Aorta (tissue), 5 donors: Measurements from ENCODE around the gene MYO7A. TPM values are rescaled to one million over a fixed set of nuclear protein-coding genes. Genes with fewer than 3 reads are reported as not detected.
A peak's percentile ranks its signal among the peaks of the same experiment; 100 is the strongest.

Experiments used
- ATAC-seq: fragments of 200-7000 bp; cut with Tn5 transposase; one replicate; pipeline ENCODE4 v1.9.1; 2022; ENCODE audit warnings: moderate library complexity; ENCODE audit not compliant: low FRiP score
- DNase-seq, 2 donors: peaks; one replicate each; pipeline ENCODE4 v3.0.0-alpha.2; 2020
- H3K27ac ChIP-seq, 2 donors: one replicate each; pipeline ENCODE4 v1.5.1; 2013; ENCODE audit warnings: low read length in 2 of 2, mild to moderate bottlenecking in 2 of 2, moderate library complexity in 2 of 2, control low read depth in 1 of 2, inconsistent platforms in 1 of 2, low read depth in 1 of 2
- H3K27me3 ChIP-seq, 2 donors: one replicate each; pipeline ENCODE4 v1.6.1; 2013; ENCODE audit warnings: control low read depth in 1 of 2, low read length in 1 of 2, mild to moderate bottlenecking in 1 of 2, moderate library complexity in 1 of 2; ENCODE audit not compliant: insufficient read depth in 2 of 2, control insufficient read depth in 1 of 2
- H3K36me3 ChIP-seq, 2 donors: one replicate each; pipeline ENCODE4 v1.6.1; 2013; ENCODE audit warnings: control low read depth in 1 of 2, low read length in 1 of 2, mild to moderate bottlenecking in 1 of 2; ENCODE audit not compliant: insufficient read depth in 2 of 2, control insufficient read depth in 1 of 2
- H3K4me1 ChIP-seq, 2 donors: one replicate each; pipeline ENCODE4 v1.6.1; 2013; ENCODE audit warnings: low read length in 2 of 2, control low read depth in 1 of 2, mild to moderate bottlenecking in 1 of 2, moderate library complexity in 1 of 2; ENCODE audit not compliant: insufficient read depth in 2 of 2, control insufficient read depth in 1 of 2
- H3K4me3 ChIP-seq, 2 donors: one replicate each; pipeline ENCODE4 v1.5.1; 2013; ENCODE audit warnings: low read length in 2 of 2, control low read depth in 1 of 2, mild to moderate bottlenecking in 1 of 2
- H3K9me3 ChIP-seq: one replicate; pipeline ENCODE4 v1.6.1; 2013; ENCODE audit warnings: mild to moderate bottlenecking, low read length; ENCODE audit not compliant: control insufficient read depth
- WGBS, 2 donors: extraction: QIAGEN DNeasy Blood & Tissue Kit; methylation state at CpG; one replicate each; pipeline ENCODE4 v1.1.7; 2013; 5-methylcytosine and 5-hydroxymethylcytosine counted together
- intact Hi-C, 2 donors: fragments of 100-400 bp; cut with DNase I; formaldehyde crosslinking; loops; one replicate each; pipeline versions ENCODE4 v1.14.2 to v1.15.0; 2022
- polyA plus RNA-seq, 2 donors: library from polyadenylated mRNA; stranded (reverse); fragments of 200-250 nt; gene quantifications; one replicate each; pipeline ENCODE4 v1.2.3, GENCODE V29; 2013
- total RNA-seq, 2 donors: library from RNA; stranded (reverse); fragmentation: NEBNext Ultra II Directional; extraction: Animal tissue kit (Norgen Biotek cat#: 25700); gene quantifications; one replicate each; pipeline ENCODE4 v1.2.1, GENCODE V29; 2021
- donor health status: healthy with polysubstance abuse.
- donor health status: Bipolar disorder and iron deficiency.
- donor health status: DM: no; HTN: no; CAD: no.
- donor health status: DM: no; HTN: no; CAD: no.
- donor health status: DM: yes; HTN: yes; CAD: no.

Gene MYO7A
- total and polyA plus RNA-seq, 4 donors: 1.9 to 27.9 (median 6.9) TPM

- no peak overlapping the region for H3K4me3 ChIP-seq
- DNase-seq (no peak), ATAC-seq (no peak)
- H3K4me1 ChIP-seq: no peaks in the 10 kb centered on the region
- no peaks in the 10 kb centered on the region for H3K9me3 ChIP-seq
- H3K27me3 ChIP-seq: no peaks in the 10 kb centered on the region
- H3K27ac ChIP-seq: no peak overlapping the region
- no peaks in the 10 kb centered on the region for H3K36me3 ChIP-seq
- intact Hi-C loops: no loop called here
- WGBS, 2 donors: 88 to 90% methylated on average over 19 of the region's 19 CpGs
These were observed 30.1 kb downstream of the MYO7A start for GRCh38 chr11:77158041-77158695.

- H3K27me3 ChIP-seq: no peaks in the 10 kb centered on the region
- H3K4me1 ChIP-seq: no peaks in the 10 kb centered on the region
- 78% methylated on average over 4 of the region's 4 CpGs for WGBS, 2 donors
- H3K9me3 ChIP-seq: no peaks in the 10 kb centered on the region
- intact Hi-C loops: no loop called here
- DNase-seq (no peak), ATAC-seq (no peak)
- H3K27ac ChIP-seq: no peak overlapping the region
- no peak overlapping the region for H3K4me3 ChIP-seq
- H3K36me3 ChIP-seq: no peaks in the 10 kb centered on the region
These were observed 31.3 kb downstream of the MYO7A start for GRCh38 chr11:77159219-77159936.

GRCh38 chr11:77159937-77160495 is 32.0 kb downstream of the MYO7A start:
- 91 to 93% methylated on average over 20 of the region's 20 CpGs for WGBS, 2 donors
- intact Hi-C loops: no loop called here
- no peak for ATAC-seq
- Histone ChIP-seq H3K4me1 (no peaks in the 10 kb centered on the region), H3K9me3 (no peaks in the 10 kb centered on the region), H3K36me3 (no peaks in the 10 kb centered on the region), H3K27me3 (no peaks in the 10 kb centered on the region), H3K27ac (no peak overlapping the region), H3K4me3 (no peak overlapping the region)
- no peak for DNase-seq

GRCh38 chr11:77163271-77163670 is 35.2 kb downstream of the MYO7A start:
- intact Hi-C loops: no loop called here
- ATAC-seq (no peak), DNase-seq (no peak)
- no peak overlapping the region for H3K27ac ChIP-seq
- 78 to 94% methylated on average over 6 of the region's 6 CpGs for WGBS, 2 donors
- no peaks in the 10 kb centered on the region for H3K36me3 ChIP-seq
- no peak overlapping the region for H3K4me3 ChIP-seq
- H3K9me3 ChIP-seq: no peaks in the 10 kb centered on the region
- H3K27me3 ChIP-seq: no peaks in the 10 kb centered on the region
- H3K4me1 ChIP-seq: no peaks in the 10 kb centered on the region

- Histone ChIP-seq H3K4me1 (no peaks in the 10 kb centered on the region), H3K4me3 (no peak overlapping the region), H3K27ac (no peak overlapping the region), H3K9me3 (no peaks in the 10 kb centered on the region), H3K36me3 (no peaks in the 10 kb centered on the region), H3K27me3 (no peaks in the 10 kb centered on the region)
- WGBS, 2 donors: 76 to 100% methylated on average over 5 of the region's 5 CpGs
- ATAC-seq (no peak), DNase-seq (no peak)
- intact Hi-C loops: no loop called here
These were observed 37.0 kb downstream of the MYO7A start for GRCh38 chr11:77165066-77165465.

- ATAC-seq (no peak), DNase-seq (no peak)
- intact Hi-C loops: no loop called here
- H3K4me1 ChIP-seq: no peaks in the 10 kb centered on the region
- H3K4me3 ChIP-seq: no peak overlapping the region
- WGBS, 2 donors: 93 to 96% methylated on average over 8 of the region's 8 CpGs
- no peaks in the 10 kb centered on the region for H3K9me3 ChIP-seq
- H3K27me3 ChIP-seq: no peaks in the 10 kb centered on the region
- no peak overlapping the region for H3K27ac ChIP-seq
- no peaks in the 10 kb centered on the region for H3K36me3 ChIP-seq
These were observed 38.0 kb downstream of the MYO7A start for GRCh38 chr11:77166021-77166420.

GRCh38 chr11:77167111-77167626 is 39.1 kb downstream of the MYO7A start:
- ATAC-seq (no peak), DNase-seq (no peak)
- WGBS, 2 donors: 95 to 96% methylated on average over 9 of the region's 9 CpGs
- Histone ChIP-seq H3K9me3 (no peaks in the 10 kb centered on the region), H3K27ac (no peak overlapping the region), H3K4me1 (no peaks in the 10 kb centered on the region), H3K27me3 (no peaks in the 10 kb centered on the region), H3K4me3 (no peak overlapping the region), H3K36me3 (no peaks in the 10 kb centered on the region)
- intact Hi-C loops: no loop called here

- DNase-seq (peak in 1 of 2 donors; percentile 45), ATAC-seq (no peak)
- Histone ChIP-seq H3K27ac (no peak overlapping the region), H3K4me1 (no peaks in the 10 kb centered on the region), H3K9me3 (no peaks in the 10 kb centered on the region), H3K4me3 (no peak overlapping the region), H3K36me3 (no peaks in the 10 kb centered on the region), H3K27me3 (no peaks in the 10 kb centered on the region)
- intact Hi-C loops: no loop called here
- WGBS, 2 donors: 81 to 92% methylated on average over 8 of the region's 8 CpGs
These were observed 39.7 kb downstream of the MYO7A start for GRCh38 chr11:77167791-77168190.

- no peaks in the 10 kb centered on the region for H3K36me3 ChIP-seq
- H3K27ac ChIP-seq: no peak overlapping the region
- intact Hi-C loops: no loop called here
- H3K4me1 ChIP-seq: no peaks in the 10 kb centered on the region
- H3K27me3 ChIP-seq: no peaks in the 10 kb centered on the region
- H3K9me3 ChIP-seq: no peaks in the 10 kb centered on the region
- DNase-seq: no peak
- 96 to 98% methylated on average over 5 of the region's 5 CpGs for WGBS, 2 donors
- no peak for ATAC-seq
- no peak overlapping the region for H3K4me3 ChIP-seq
These were observed 42.1 kb downstream of the MYO7A start for GRCh38 chr11:77170107-77170506.
